Stimulated activated CD4-positive, alpha-beta T cell treated with anti-CD3 and anti-CD28 coated beads, Interleukin-15, amount 100 ng/mL, for 48 hours (primary cell): ENCODE results near the gene NECAB3.

Source experiments
- DNase-seq, 2 donors: peaks; one replicate each; pipeline ENCODE4 v3.0.0-alpha.2; 2020; ENCODE audit warnings: low read depth in 2 of 2

The NECAB3 gene

GRCh38 chr20:33664085-33664761, 10.0 kb downstream of the NECAB3 start:
- DNase-seq = no peak

DNA sequence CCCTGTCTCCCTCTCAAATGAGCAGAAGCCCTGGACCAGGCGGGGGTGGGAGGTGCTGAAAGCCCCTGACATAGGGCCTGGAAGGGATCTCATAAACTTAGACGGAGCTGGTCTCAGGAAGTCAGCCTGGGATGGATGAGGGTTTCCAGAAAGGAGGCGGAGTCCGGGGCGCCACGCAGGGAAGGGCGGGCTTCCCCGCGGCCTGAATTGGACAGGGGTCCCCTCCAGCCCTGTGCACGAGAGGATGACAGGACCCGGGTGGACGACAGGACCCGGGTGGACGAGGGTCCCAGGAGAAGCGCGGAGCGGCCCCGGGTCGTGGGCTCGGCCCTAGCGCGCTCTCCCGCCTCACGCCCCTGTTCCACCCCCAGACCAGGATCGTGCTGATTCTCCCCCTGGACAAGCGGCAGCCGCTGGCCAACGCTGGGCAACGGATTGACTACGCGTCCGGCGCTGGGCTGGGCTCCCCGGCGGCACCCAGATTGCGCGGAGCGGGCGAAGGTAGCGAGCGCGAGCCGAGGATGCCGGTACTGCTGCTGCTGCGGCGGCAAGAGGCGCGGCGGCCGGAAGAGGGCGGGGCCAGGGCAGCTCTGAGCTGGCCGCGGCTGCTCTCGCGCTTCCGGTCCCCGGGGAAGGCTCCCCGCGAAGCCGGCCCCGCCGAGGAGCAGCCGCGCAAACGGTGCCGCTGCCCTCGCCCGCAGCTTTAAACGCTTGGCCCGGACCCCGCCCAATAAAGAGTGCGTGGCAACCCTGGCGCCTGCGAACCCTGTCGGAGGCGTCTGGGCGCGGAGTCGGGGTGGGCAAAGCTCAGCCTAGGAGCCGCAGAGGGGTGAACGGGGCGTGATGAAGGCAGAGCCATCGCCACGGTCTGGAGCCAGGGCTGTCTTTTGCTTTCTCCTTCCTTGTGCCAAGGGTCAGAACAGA, 10.8 kb downstream of the NECAB3 start:
- peak; percentile 68 to 84 for DNase-seq

GRCh38 chr20:33662172-33662571, 12.1 kb downstream of the NECAB3 start, which contains the start of gene C20orf144:
Gene C20orf144, plus strand, starts transcription at chr20:33662327. Its CDS starts 19 bp downstream, at chr20:33662346.
- DNase-seq = no peak

GRCh38 chr20:33660685-33661058, 13.6 kb downstream of the NECAB3 start:
- no peak for DNase-seq

DNA sequence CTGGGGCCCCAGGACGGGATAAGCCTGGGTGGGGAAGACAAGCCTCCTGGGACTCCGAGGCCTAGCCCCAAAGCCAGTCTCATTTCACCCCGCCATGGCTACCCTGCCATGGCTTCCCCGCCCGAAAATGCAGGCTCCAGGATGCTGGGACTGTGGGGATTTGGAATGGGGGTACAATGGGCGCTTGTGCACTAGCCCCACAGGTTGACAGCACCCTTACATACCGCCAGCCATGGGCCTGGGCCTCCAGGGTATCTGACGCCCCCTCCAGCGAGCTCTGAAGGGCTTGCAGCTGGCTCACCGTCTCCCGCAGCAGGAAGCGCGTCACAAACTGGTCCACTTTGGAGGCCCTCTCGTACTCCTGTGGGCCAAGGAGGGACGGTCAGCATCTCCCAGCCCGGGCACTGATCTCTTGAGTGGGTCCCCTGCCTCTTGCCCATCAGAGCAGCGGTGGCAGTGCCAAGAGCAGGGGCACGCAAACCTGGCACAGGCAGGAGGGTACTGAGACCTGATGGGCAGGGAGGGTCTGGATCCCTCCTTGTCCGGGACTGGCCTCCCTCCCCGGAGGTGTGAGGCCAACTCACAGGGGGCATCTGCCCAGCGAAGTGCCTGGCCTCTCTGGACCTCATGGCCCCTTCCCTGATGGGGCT, 14.1 kb downstream of the NECAB3 start:
- DNase-seq = no peak

DNA sequence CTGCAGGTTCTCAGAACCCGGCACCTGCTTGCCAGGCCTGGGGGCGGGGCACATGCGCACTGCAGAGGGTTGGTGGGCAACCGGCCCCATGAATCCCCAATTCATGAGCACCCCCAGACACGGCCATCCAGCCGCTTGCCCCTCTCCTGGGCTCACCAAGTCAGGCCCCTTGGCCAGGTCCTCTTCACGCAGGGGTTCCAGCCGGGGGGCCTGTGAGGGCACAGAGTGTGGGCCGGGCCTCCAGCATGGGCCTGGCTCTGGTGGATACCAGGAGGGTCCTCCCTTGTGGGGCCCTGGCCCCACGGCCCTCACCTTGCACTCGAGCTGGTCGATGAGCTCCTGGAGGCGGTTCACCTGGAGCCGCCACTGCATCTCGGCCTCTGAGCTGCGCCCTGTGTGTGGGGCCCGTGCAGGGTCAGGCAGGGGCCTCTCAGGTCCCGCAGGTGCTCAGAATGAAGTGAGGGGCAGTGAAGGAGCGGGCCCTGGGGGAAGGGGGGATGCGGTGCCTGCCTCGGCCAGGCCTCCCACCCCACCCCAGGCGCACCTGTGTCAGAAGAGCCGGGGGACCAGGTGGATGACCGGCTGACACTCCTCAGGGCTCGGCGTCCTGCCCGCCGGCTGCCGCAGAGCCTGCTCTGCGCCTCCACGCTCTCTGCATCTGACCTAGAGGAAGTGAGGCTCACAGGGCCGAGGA, 14.7 kb downstream of the NECAB3 start:
- no peak for DNase-seq

DNA sequence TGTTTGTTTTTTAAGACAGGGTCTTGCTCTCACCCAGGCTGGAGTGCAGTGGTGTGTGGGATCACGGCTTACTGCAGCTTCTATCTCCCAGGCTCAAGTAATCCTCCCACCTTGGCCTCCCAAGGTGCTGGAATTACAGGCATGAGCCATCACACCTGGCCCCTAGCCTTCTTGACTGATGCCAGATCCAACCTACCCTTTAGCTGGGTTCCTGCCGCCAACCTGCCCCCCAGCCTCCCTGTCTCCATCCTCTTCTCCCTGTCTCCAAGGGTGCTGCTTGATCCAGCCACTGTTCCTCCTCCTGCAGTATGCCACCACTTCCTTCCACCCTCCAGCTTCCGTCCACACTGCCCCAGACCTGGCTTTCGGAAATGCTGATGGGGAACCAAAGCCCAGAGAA, 15.3 kb downstream of the NECAB3 start:
- DNase-seq = no peak

DNA sequence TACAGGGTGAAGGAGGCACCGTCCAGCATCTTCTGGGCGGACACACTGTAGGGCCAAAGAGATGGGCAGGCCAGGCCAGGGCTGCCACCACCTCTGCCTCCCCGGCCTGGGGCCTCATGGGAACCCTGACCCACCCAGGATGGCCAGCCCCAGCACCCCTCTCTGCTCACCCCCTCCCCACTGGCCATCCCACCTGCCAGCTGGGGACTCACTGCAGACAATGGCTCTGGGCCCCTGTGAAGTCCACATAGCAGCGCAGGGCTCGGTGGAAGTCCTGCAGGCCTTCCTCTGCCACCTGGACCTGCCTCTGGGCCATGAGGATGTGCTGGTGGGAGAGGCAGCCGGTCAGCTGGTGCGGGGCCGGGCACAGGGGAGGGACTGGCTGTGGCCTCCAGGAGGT, 15.7 kb downstream of the NECAB3 start:
- DNase-seq = no peak

DNA sequence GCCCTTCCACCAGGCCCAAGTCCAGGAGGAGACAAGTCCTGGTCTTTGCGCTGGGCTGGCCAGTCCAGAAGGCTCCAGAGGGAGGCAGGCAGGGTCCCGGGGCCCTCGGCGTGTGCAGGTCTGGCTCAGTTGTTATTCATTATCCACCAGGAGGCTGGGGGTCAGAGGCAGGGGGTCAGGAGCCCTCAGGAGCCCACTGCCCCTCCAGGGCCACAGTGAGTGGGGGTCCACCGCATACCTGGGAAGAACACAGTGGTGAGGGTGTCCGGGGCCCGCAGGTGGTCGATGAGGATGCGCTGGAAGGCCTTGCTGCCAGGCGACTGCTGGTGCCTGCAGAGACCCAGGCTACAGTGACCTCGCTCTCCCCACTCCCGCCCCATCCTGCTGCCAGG, 16.5 kb downstream of the NECAB3 start:
- no peak for DNase-seq

DNA sequence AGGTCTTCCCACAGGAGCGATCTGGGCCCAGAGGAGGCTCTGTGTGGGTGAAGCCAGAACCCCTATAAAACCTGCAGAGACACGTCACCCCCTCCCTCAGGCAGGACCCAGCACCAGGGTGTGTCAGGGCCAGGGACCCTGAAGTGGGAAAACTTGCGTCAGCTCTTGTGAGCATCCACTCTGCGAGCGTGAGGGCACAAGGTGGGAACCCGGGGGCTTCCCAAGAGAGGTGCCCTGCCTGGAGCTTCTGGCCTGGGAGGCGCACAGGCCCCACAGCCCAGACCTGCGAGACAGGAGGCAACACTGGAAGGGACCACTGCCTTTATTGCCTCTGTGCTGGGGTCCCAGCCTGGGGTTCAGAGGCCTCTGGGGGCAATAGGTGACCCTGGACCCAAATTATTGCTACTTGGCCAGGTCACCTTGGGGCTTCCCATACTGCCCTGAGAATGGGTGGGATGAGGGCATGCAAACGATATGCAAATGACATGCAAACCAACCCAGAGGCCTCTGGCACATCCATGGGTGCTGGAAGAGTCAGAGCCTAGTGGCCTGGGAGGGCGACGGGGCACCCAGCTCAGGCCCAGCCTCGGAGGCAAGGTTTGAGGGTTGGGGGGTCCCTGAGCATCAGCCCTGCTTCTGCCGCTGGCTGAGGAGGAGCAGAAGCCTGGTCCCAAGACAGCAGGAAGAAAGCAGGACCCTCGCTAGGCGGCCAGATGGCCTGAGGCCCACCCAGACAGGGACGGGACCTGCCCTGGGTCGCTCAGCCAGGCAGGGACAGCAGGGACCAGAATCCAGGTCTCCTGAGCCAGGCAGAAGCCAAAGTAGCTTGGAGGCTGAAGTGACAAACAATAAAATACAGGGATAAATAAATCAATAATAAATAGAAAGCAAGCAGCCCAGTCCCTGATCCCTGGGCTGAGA, 17.2 kb downstream of the NECAB3 start:
- no peak for DNase-seq

DNA sequence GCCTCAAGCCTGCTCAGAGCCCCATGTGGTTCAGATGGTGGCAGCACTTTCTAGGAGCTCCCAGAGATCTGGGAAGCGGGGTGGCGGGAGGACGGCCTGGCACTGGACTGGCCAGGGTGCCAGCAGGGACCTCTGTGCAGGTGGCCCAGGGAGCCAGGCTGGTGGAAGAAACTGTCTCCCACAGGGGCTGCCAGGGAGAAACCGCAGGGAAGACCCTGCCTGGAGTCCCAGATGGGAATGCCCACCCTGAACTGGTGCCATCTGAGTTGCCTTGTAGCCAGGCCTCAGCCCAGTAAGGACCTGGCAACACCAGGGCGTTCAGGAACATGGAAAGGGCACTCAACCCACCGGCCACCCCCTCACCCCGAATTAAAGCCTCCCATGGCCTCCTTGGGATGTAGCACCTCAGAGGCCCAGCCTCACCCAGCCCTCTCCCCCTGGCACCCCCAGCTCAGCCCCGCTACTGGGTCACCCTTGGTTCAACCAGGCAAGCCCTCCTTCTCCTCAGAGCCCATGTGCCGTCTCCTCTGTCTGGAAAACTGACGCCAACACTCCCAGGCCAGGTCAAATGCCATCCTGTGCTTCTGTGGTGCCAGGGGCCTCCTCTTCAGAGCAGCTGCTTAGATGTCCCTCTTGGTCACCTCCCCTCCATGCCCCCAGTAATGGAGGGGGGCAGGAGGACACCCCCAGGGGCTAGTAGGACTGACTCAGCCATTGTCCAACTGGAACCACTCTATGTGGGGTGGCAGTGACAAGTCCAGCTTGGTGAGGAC, 18.0 kb downstream of the NECAB3 start:
- DNase-seq = no peak

- no peak for DNase-seq
Measured at GRCh38 chr20:33655164-33655563, 19.1 kb downstream of the NECAB3 start.

DNA sequence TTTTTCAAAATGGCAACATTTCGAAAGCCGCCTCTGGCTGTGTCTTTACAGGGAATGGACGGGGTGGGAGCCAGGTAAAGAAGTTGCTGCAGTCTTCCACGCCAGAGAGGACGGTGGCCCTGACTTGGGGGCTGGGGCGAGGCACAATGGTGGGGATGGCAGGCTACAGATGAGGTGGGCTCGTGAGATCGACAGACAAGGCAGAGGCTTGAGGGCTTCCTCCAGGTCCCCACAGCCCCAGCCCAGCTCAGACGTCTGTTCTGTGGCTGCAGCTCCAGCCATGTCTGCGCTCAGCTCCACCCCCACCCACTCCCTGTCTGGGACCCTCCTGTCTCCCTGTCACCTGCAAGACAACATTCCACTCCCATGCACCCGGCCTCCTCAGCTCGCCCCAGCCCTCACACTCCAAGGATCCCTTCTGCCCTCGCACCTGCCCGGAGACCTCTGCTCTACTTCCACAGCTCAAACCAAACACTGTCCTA, 19.5 kb downstream of the NECAB3 start:
- no peak for DNase-seq

GRCh38 chr20:33653900-33654596, 20.2 kb downstream of the NECAB3 start:
- no peak for DNase-seq

DNA sequence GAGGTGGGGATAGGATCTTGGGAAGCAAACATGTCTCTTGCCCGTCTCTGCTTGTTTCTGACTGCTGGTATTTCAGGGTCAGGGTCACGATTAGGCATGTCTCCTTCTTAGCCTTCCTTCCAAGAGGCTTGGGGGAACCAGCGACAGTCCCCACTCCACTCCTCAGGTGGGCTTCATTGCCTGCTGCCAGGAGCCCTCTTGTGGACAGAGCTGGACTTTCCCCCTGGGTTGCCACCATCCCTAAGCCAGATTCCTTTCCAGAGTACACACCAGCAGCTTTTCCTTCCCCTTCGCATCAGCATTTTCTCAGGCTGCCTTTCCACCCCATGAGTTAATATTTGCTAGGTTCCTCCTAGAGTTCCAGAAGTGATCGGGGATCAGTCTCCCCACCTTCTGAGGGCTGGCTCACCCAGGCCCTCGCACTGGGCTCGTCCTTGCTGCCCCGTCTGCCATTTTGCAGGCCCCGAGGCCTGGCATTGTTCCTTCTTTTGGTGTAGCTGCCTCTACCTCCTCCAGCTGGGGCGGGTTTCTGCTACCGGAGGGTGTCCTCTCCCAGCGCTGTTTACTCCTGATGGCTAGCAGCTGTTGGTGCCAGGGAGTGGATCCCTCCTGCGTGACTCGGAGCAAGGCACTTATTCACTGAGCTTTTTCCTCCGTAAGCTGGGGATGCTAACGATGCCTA, 20.9 kb downstream of the NECAB3 start:
- no peak for DNase-seq

DNA sequence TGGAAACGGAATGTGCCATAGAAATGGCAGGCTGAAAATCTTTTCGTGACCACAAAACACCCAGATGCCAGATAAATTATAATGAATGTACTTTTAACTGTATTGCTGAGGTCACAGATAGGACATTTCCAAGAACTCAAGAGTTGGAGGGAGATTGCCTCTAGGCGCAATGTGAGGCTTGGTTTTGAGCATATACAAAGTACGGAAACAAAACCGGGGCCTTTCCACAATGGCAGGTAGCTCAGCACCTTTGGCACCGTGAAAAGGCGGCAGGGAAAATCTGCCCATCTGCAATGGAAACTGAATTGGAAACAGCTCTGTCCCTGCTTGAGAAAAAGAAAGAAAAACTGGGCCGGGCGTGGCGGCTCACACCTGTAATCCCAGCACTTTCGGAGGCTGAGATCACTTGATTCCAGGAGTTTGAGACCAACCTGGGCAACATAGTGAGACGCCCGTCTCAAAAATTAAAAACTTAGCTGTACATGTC, 22.6 kb downstream of the NECAB3 start:
- DNase-seq = no peak

GRCh38 chr20:33650753-33651561, 23.3 kb downstream of the NECAB3 start:
- no peak for DNase-seq
